HG02588 (cell line): ENCODE results near the gene FAM78A.

ENCODE experiments used
- ATAC-seq: cut with Tn5 transposase; IDR thresholded peaks from one replicate; pipeline ENCODE4 v1.9.1; 2021; ENCODE audit warnings: mild to moderate bottlenecking, moderate library complexity; ENCODE audit not compliant: unreplicated experiment

The FAM78A gene

DNA sequence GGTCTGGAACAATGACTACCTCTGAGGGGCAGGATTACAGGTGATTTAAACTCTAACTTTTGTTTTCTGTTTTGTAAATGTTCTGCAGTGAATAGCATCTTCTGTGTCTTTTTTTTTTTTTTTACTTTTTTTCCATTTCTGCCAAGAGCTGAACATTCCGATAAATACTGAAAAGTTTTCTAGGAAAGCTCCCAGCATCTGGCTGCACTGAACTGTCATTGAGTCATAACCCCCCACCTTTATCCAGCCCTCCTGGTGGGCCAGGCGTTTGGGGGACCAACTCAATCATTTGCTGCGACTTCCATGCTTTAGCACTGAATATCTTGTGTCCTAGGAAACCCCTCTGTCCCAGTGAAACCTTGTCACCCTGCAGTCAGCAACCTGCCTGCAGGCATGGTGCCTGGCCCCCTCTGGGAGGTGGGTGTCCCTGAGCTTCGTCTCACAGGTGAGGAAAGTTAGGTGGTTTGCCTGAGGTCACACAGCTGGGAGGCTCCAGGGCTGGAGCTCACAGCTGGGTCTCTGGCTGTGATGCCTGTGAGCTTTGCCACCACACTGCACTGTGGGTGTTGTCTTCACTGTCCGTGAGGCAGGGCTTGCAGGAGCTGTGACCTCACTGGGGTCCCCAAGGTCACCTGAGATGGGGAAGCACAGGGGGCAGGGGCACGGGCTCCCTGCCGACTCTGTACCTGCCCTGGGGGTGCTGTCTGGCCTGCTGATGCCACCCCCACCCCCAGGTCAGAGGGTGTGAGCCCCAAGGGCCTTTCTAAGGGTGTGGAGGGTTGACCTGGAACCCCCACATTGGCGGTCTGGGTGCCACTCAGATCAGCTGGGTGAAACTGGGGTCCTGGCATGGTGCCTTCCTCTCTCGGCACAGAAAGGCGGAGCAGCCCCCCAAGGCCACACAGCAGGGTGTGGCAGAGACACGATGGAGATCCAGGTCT lies 27.3 kb upstream of the FAM78A start:
- no peak for ATAC-seq

- ATAC-seq, result no peak
Measured at GRCh38 chr9:131302244-131303075, 26.1 kb upstream of the FAM78A start.

- ATAC-seq, result no peak
Measured at GRCh38 chr9:131300444-131300843, 24.1 kb upstream of the FAM78A start.

GRCh38 chr9:131299961-131300347 lies 23.6 kb upstream of the FAM78A start:
- ATAC-seq, result no peak

DNA sequence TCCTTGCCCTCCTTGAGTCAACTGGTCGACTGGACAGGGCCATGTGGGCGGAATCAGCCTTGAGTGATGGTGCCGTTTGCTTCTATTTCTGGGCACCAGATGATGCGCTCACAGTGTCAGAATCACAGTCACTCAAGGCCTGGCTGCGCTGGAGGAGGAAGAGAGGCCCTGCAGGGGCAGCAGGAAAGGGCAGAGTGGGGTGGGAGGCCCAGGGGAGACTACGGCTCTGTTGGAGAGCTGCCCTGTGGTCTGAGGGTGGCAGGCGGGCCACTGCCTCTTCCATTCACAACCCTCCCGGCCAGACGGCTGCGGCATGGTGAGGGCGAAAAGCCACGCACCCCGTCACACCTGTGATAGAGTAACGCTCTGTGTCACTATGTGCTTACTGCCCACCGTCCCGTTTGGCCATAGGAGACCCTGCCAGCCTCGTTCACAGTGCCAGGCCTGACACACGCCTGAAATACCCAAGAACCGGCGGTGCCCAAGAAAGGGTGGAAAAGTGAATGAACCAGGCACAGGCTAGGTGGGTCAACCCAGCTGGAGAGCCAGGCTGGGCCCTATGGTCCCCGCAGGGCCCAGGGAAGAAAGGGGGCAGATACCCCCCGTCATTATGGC lies 23.1 kb upstream of the FAM78A start:
- no peak for ATAC-seq

GRCh38 chr9:131298816-131299215 lies 22.5 kb upstream of the FAM78A start:
- ATAC-seq, result no peak

DNA sequence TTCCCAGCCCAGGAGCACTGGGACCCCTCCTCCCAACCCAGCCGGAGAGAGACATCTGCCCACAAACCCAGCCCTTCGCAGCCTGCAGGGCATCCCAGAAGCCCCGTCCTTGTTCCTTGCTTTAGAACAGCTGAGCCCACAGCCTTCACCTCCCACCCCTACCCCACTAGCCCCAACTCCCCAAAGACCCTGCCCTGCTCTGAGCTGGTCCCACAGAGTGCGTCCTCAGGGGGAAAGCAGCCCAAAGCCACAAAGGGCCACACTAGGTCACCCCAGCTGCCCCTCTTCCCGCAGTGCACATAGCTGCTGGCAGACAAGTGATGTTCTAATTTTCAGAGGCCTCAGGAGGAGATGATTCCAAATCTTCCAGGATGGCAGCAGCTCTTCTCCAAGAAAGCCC lies 22.0 kb upstream of the FAM78A start:
- no peak for ATAC-seq

DNA sequence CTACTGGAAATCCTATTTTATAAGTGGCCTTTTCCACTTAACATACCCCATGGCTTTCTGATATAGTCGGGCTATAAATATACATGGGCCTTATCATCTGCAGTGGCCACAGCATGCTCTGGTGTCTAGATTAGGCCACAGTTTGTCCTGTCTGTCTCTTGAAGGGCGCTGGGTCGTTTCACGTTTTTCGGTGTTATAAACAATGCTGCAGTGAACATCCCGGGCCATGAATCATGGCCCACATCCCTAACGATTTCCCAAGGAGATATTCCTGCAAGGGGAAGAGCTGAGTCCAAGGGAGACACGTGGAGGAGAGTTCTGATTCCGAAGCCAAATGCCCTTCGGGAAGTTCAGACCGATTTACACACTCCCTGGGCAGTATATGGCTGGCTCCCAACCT lies 21.6 kb upstream of the FAM78A start:
- no peak for ATAC-seq

GRCh38 chr9:131296906-131297500 lies 20.7 kb upstream of the FAM78A start:
- no peak for ATAC-seq

GRCh38 chr9:131296460-131296859 lies 20.1 kb upstream of the FAM78A start:
- ATAC-seq, result no peak

DNA sequence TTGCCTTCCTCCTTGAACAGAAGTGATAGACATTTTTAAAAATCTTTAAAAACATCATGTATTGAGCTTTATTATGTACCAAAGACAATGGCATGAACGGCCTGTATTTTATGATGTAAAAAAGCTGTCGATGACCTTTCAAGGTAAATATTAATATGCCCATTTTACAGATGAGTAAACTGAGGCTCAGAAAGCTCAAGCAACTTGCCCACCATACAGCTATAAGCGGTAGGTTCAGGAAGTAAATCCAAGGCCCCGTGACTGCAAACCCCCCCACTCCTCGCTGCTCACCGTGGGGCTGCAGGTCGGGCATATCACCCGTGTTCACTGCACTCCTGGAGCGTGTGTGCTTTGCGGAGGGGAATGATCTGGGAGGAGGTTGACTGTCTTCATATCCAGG lies 16.6 kb upstream of the FAM78A start:
- ATAC-seq, result no peak

DNA sequence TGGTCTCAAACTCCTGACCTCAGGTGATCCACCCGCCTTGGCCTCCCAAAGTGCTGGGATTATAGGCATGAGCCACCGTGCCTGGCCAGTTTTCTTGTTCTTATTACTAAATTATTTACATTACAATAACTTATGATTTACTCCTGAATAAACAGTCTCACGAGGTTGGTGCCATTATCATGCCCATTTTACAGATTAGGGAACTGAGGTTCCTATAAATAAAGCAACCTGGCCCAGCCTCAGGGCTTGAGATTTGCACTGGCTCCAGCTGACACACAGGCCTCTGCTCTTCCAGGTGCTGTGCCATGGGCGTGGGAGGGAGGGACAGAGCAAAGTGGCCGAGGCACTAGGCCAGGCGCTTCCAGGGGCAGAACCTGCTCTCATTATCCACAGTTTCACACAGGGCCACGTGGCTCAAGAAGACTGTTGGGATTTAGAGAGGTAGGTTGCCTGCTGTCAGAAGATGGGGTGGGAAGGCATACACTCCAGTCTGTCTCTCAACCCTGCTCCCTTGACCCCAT lies 15.5 kb upstream of the FAM78A start:
- no peak for ATAC-seq

GRCh38 chr9:131290767-131291370 lies 14.6 kb upstream of the FAM78A start:
- no peak for ATAC-seq

GRCh38 chr9:131290036-131290766 lies 13.9 kb upstream of the FAM78A start:
- no peak for ATAC-seq

DNA sequence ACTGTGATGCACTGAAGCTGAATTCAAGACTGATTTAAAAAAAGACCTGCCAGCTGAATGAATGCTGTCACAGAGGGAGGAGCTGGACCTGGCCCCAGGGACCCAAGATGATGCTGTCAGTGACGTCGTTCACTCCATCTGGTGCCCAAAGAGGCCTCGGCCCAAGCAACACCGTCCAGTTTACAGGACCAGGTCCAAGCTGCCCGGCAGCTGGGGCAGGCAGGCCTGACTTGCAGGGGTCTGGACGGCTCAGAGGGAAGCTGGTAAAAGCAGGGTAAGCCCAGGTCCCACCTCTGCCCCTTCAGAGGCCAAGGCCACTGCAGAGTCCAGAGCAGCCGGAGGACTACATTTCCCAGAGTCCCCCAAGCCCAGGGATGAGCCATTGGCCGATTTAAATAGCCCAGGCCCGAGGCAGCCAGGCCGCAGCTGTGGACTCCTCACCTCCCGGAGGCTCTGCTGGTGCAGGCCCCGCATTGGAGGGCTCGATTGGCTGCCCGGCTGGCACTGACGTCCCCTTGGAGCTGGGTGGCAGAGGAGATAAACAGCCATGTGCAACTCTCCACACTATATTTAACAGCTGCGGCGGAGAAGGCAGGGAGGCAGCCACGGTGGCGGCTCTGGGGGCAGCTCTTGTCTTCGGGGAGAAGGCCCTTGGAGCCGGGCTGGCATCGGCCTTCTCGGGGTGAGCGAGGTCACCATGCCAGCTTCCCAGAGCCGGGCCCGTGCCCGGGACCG lies 13.2 kb upstream of the FAM78A start, which contains the start of gene PLPP7:
TSS of gene PLPP7 (plus strand) at position 423 of the 735 bp plus-strand sequence. CDS start at position 698, 275 bp downstream.
- ATAC-seq, result no peak

DNA sequence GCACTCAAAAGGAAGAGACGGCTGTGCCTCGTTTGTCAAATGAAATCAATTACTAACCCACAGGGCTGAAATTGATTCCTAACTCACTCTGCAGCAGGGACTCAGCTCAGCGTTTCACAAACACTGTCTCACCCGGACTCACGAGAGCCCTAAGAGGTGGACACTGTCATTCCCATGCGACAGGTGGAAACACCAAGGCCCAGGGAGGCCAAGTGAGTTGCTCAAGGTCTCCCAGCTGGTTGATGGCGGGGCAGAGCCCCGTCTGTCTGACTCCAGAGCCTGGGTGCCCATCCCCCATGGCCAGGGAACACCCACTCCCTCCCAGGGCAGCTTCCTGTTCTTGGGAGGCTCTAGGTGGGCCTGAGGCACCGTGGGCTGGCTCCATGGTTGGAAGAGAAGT lies 11.9 kb upstream of the FAM78A start:
- no peak for ATAC-seq

- no peak for ATAC-seq
Measured at GRCh38 chr9:131287359-131287758, 11.0 kb upstream of the FAM78A start.

DNA sequence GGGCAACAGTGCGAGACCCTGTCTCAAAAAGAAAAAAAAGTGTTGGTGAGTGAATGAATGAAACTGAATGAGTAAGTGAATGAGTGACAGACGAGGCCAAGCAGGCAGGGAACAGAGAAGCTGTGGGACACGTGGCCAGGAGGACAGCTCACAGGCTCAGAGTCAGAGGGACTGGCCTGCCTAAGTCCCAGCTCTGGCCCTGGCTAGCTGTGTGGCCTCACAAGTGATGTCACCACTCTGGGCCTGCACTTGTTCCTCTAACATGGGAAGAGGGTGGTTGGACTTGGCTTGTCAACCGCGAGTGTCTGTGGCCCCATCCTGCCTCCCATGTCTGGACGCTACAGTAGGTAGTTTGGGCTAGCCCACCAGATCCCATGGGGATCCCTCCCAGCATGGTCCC lies 8.5 kb upstream of the FAM78A start:
- ATAC-seq, result no peak
